RCC 7860 (cell line): Measurements from ENCODE around the gene DESI1.
"Not testable (repeated sequence)": the region's sequence is repeated elsewhere in the genome, so short reads cannot be mapped to it uniquely, and the experiment has no call there.

Source experiments
- DNase-seq: peaks from one replicate; pipeline ENCODE4 v3.0.0-alpha.2; 2015; ENCODE audit warnings: low spot score
- FAIRE-seq: peaks from 2 replicates; lab custom pipeline; 2012; peaks lifted over from hg19 to GRCh38; lab: Jason Lieb, UNC

Gene DESI1

DNA sequence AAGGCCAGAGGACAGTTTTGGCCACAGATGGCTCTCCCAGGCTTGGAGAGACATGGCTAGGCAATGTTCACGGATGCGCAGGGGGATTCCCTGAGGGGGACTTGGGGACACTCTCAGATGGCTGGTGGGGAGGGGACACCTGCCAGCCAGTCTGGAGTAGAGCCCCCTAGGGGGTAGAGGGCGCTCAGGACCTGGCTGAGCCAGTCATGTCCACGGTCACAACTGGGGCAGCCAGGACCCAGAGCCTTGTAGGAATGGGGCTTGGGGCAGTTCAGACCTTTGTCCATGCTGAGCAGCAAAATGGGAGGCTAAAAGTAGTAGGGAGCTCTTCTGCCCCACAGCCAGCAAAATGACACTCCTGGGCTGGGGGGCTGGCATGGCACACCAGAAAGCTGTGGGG, 58.4 kb downstream of the DESI1 start:
- no peak for FAIRE-seq
- DNase-seq, result no peak

DNA sequence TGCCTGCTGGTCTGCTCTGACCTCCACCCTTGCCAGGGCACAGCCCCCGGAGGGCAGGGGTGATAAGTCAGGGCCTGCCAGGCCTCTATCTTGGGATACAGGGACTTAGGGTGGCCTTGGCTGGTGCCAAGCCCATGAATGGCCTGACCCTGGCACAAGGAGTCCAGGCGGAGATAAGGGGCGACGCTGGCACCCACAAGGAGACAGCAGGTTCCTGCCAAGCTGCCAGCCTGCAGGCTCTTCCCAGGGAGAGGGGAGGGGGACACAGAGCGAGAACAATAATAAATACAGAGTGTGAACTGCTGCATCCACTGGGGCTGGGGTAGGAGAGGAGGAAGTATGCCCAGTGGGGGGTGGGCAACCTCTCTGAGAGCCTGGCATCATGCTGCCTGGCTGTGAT, 59.1 kb downstream of the DESI1 start:
- DNase-seq (no peak), FAIRE-seq (no peak)

DNA sequence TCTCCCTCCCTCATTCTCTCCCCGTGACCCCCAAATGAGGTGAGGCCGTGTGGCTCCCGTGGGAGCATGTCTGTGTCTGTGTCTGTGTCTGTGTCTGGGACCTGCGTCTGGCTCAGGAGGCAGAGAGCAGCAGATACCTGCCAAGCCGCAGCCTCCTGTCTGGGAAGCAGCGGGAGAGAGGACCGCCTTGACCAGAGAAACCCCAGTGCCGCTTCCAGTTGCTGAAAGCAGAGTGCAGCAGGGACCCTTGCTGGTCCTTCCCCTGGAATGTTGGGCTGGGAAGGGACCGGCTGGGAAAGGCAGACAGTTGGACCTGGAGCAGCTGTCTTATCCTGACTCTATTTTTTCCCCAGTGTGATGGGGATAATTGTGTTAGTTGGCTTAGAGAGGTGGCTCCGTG, 59.5 kb downstream of the DESI1 start:
- no peak for FAIRE-seq
- DNase-seq, result no peak

DNA sequence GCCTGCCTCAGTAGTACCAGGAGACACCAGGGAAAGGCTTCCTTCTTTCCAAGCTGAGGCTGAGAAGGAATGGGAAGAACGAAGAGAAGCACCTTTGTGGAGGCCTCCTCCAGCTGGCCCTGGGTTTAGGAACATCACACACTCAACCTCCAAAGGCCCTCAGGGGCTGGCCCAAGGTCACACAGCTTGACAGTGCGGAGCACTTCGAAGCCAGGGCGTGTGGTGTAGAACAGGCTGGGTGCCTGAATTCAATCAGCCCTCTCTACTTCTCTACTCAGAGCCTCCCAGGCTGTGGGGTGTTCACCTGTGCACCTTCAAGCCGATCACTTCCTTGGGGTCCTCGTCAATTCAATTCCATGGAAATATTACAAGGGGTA, 60.8 kb downstream of the DESI1 start:
- no peak for FAIRE-seq
- no peak for DNase-seq

DNA sequence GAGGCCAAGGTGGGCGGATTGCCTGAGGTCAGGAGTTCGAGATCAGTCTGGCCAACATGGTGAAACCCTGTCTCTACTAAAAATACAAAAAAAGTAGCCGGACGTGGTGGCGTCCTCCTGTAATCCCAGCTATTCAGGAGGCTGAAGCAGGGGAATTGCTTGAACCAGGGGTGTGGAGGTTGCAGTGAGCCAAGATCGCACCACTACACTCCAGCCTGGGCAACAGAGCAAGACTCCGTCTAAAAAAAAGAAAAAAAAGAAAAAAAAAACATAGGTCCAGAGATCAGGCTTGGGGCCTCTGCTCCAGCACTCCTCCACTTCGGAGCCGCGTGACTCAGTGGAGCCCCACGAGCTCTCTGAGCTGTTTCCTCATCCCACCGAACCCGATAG, 62.6 kb downstream of the DESI1 start:
- not testable (repeated sequence) for DNase-seq, FAIRE-seq

DNA sequence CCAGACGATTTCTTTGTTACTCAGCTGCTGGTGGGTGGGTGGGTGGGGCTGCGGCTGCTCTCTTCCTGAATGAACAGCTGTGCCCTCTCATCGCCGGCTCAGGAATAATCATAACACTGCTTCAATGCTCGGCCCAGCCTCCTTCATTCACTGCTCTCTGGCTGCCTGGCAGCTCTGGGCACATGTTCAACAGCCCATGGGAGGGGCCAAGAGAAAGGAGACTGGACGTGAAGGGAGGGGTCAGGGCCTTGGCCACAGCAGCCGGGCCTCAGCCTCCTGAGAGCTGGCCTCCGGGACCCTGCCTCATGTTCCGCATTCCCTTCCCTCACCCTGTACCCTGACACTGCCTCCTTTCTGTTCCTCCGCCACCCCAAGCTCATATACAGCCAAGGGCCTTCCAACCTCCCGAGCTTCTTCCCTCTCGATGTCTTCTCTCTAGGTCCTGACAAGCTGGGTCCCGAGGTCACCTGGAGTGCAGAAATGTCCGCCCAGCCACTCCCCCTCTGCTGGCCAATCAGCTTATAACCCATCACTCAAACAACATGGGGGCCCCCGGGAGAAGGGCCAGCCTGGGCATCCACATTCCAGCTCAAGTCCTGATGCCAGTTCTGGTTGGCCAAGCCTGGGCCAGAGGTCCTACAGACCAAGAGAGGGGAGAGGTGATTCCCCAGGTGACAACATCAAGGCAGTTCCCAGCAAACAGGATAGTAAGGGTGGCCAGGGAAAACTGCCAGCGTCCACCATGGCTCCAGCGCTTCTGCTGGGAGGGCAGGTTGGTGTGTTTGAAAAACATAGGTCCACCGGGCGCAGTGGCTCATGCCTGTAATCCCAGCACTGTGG, 63.2 kb downstream of the DESI1 start:
- FAIRE-seq (no peak), DNase-seq (no peak)

DNA sequence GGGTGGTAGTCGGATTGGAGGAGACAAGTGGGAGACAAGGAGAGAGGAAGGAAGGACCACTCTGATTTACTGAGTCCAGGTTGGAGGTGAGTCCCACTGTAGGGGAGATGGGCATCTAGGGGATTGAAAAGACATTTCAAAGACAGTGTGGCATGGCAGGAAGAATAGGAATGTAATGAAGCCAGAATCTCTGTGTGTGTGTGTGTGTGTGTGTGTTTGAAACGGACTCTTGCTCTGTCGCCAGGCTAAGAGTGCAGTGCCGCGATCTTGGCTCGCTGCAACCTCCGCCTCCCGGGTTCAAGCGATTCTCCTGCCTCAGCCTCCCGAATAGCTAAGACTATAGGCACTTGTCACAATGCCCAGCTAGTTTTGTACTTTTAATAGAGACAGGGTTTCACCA, 64.3 kb downstream of the DESI1 start:
- FAIRE-seq (no peak), DNase-seq (no peak)

DNA sequence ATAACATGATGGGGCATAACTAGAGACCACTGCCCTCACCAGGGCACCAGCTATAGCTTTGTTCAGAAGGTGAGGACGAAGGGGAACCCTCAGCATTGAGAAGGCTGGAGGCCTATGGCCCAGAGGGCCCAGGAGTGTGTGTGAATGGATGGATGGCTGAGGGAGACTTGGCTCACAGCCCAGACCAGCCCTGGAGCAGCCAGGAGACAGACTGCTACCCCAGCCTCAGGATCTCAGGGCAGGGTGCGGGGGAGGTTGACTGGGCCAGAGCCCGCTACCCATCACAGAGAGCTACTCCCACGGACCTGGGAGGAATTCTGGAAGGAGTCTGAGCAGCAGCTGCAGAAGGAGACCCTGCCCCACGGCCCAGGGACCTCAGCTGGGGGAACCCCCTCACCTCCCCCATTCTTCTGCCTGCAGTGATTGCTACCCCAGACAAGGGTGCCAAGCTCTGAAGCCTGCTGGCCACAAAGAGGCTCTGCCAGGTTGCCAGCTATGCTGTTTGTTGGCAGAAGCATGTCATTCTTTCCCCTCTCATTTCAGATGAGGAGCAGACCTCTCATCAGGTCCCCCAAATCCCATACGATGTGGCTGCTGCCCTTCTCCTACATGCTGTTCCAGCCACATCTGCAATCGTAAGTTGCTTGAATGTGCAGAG, 65.4 kb downstream of the DESI1 start:
- no peak for FAIRE-seq
- DNase-seq, result no peak

DNA sequence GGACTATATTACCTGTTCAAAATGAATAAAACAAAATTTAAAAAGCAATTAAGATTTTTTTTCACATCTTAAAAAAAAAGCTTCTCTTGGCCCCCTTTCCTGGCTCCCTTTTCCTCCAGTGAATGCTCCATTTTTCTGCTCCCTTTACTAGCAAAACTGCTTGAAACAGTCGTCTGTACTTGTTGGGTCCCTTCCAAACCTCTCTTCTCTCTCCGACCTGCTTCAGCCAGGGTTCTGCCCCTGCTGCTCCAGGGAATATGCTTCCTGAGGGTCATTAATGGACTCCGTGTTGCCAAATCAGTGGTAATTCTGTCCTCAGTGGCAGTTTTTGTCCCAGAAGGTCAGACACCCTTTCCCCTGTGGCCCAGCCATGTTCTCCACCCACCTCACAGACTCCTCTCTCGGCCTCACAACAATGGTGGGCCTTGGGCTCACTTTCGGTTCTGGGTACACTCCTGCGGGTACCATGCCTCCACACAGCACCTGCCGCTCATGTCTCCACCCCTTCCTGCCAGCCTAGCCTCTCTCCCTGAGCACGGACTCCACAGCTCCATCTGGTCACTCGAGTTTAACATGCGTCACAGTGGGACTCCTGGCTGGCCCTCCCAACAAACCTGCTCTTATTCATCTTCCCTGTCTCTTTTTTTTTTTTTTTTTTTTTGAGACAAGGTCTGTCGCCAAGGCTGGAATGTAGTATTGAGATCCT, 68.8 kb downstream of the DESI1 start:
- no peak for DNase-seq
- FAIRE-seq, result no peak

DNA sequence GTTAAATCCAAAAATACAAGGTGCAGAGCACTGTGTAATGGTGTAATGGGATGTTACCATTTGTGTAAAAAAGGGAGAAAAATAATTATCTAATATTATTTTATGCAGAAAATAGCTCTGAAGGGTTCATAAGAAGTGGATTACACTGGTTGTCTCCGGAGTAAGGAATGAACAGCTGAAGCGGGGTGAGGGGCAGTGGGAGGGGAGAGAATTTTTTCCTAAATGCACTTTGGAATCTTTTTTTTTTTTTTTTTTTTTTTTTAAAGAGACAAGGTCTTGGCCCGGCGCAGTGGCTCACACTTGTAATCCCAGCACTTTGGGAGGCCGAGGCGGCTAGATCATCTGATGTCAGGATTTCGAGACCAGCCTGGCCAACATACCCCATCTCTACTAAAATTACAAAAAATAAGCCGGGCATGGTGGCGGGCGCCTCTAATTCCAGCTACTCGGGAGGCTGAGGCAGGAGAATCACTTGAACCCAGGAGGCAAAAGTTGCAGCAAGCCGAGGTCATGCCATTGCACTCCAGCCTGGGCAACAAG, 69.8 kb downstream of the DESI1 start:
- DNase-seq (no peak), FAIRE-seq (no peak)

DNA sequence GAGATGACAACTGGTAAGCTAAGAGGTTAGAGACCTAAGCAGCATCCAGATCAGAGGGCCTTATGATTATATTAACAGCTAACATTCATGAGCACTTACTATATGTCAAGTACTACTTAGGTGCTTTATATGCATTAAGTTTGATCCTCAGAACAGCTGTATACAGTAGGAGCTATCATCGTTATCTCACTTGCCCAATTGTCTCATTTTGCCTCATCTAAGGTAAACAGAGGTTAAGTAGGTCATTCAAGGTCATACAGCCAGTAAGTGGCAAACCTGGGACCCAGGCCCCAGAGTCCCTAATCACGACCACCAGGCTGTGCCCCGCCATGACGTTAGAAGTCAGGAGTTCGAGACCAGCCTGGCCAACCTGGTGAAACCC, 72.0 kb downstream of the DESI1 start:
- FAIRE-seq, result no peak
- no peak for DNase-seq
